Mesenchymal stem cell (in vitro differentiated cells and primary cell): ENCODE data around the gene RGMB.

ENCODE experiments used
- DNase-seq: peaks from one replicate; pipeline ENCODE4 v3.0.0-alpha.2; 2013
- H2AFZ ChIP-seq: one replicate; pipeline ENCODE4 v1.6.1; 2013; ENCODE audit warnings: low read depth, mild to moderate bottlenecking, control low read depth, inconsistent platforms, low read length, moderate library complexity
- H2AK5ac ChIP-seq: 2 replicates; pipeline ENCODE4 v1.6.1; 2013; ENCODE audit warnings: low read length, moderate library complexity, mild to moderate bottlenecking, inconsistent platforms; ENCODE audit not compliant: severe bottlenecking
- H2BK120ac ChIP-seq: one replicate; pipeline ENCODE4 v1.6.1; 2013; ENCODE audit warnings: low read depth, mild to moderate bottlenecking, inconsistent platforms, low read length, moderate library complexity
- H2BK12ac ChIP-seq, 2 experiments: one replicate each; pipeline ENCODE4 v1.6.1; 2013; ENCODE audit warnings: inconsistent platforms in 2 of 2, low read length in 2 of 2, mild to moderate bottlenecking in 2 of 2, moderate library complexity in 2 of 2, control low read depth in 1 of 2
- H2BK15ac ChIP-seq: one replicate; pipeline ENCODE4 v1.6.1; 2013; ENCODE audit warnings: mild to moderate bottlenecking, low read depth, inconsistent platforms; ENCODE audit not compliant: poor library complexity, severe bottlenecking
- H2BK5ac ChIP-seq: 2 replicates; pipeline ENCODE4 v1.6.1; 2013; ENCODE audit warnings: low read depth, mild to moderate bottlenecking, low read length, control low read depth, inconsistent platforms; ENCODE audit not compliant: poor library complexity, severe bottlenecking
- H3K14ac ChIP-seq, 2 experiments: one replicate each; pipeline ENCODE4 v1.6.1; 2013; ENCODE audit warnings: inconsistent platforms in 2 of 2, low read length in 2 of 2, control low read depth in 1 of 2, mild to moderate bottlenecking in 1 of 2, moderate library complexity in 1 of 2
- H3K18ac ChIP-seq, 2 experiments: one replicate each; pipeline ENCODE4 v1.6.1; 2013; ENCODE audit warnings: inconsistent platforms in 2 of 2, low read length in 2 of 2, control low read depth in 1 of 2, low read depth in 1 of 2, mild to moderate bottlenecking in 1 of 2
- H3K23ac ChIP-seq, 2 experiments: one replicate each; pipeline ENCODE4 v1.6.1; 2013; ENCODE audit warnings: inconsistent platforms in 2 of 2, low read length in 2 of 2, mild to moderate bottlenecking in 2 of 2, moderate library complexity in 2 of 2, control low read depth in 1 of 2
- H3K27ac ChIP-seq: 2 replicates; pipeline ENCODE4 v1.5.1; 2013; ENCODE audit warnings: mild to moderate bottlenecking, moderate library complexity, low read length, control low read depth, inconsistent platforms; ENCODE audit not compliant: poor library complexity, severe bottlenecking
- H3K27me3 ChIP-seq, 2 experiments: 2 replicates each; pipeline versions ENCODE4 v1.6.1 to v1.7.0; 2013; ENCODE audit warnings: low read length in 2 of 2, mild to moderate bottlenecking in 2 of 2, moderate library complexity in 2 of 2, control low read depth in 1 of 2, inconsistent platforms in 1 of 2; ENCODE audit not compliant: control insufficient read depth in 1 of 2, insufficient read depth in 1 of 2
- H3K36me3 ChIP-seq, 2 experiments: 2 replicates each; pipeline versions ENCODE4 v1.6.1 to v1.7.0; 2013; ENCODE audit warnings: low read length in 2 of 2, control low read depth in 1 of 2, inconsistent platforms in 1 of 2, low read depth in 1 of 2, mild to moderate bottlenecking in 1 of 2; ENCODE audit not compliant: insufficient read depth in 2 of 2, control insufficient read depth in 1 of 2
- H3K4ac ChIP-seq, 2 experiments: one replicate each; pipeline ENCODE4 v1.6.1; 2013; ENCODE audit warnings: inconsistent platforms in 2 of 2, low read length in 2 of 2, mild to moderate bottlenecking in 2 of 2, moderate library complexity in 2 of 2, control low read depth in 1 of 2, low read depth in 1 of 2
- H3K4me1 ChIP-seq: 2 replicates; pipeline ENCODE4 v1.6.1; 2013; ENCODE audit warnings: low read depth, low read length, control low read depth; ENCODE audit not compliant: control insufficient read depth, insufficient read depth
- H3K4me2 ChIP-seq: 2 replicates; pipeline ENCODE4 v1.6.1; 2013; ENCODE audit warnings: low read length, mild to moderate bottlenecking, inconsistent platforms; ENCODE audit not compliant: poor library complexity, severe bottlenecking
- H3K4me3 ChIP-seq, 2 experiments: 2 replicates each; pipeline versions ENCODE4 v1.5.1 to v1.7.0; 2013; ENCODE audit warnings: low read length in 2 of 2, mild to moderate bottlenecking in 2 of 2, control low read depth in 1 of 2, low read depth in 1 of 2; ENCODE audit not compliant: insufficient read depth in 1 of 2
- H3K79me1 ChIP-seq: replicated peaks from 2 replicates; pipeline ENCODE4 v1.6.1; 2013; ENCODE audit warnings: mild to moderate bottlenecking, control low read depth, low read length, inconsistent platforms; ENCODE audit not compliant: poor library complexity, severe bottlenecking
- H3K9ac ChIP-seq: 2 replicates; pipeline ENCODE4 v1.7.0; 2013; ENCODE audit warnings: mild to moderate bottlenecking, low read length, moderate library complexity
- H3K9me3 ChIP-seq: 2 replicates; pipeline ENCODE4 v1.7.0; 2013; ENCODE audit warnings: mild to moderate bottlenecking, low read length; ENCODE audit not compliant: control insufficient read depth
- H4K8ac ChIP-seq: one replicate; pipeline ENCODE4 v1.6.1; 2013; ENCODE audit warnings: inconsistent platforms, mild to moderate bottlenecking, low read length, moderate library complexity
- H4K91ac ChIP-seq: one replicate; pipeline ENCODE4 v1.6.1; 2013; ENCODE audit warnings: mild to moderate bottlenecking, low read length, inconsistent platforms
- WGBS: methylation state at CpG from one replicate; pipeline ENCODE4 v1.1.7; 2013; ENCODE audit warnings: mixed read lengths; 5-methylcytosine and 5-hydroxymethylcytosine counted together

RGMB gene

GRCh38 chr5:98755406-98755805, 18.1 kb upstream of the RGMB start:
- Histone ChIP-seq H4K91ac (no peak overlapping the region), H3K27me3 (no peaks in the 10 kb centered on the region), H4K8ac (no peak overlapping the region), H2BK5ac (no peak overlapping the region), H2BK15ac (no peak overlapping the region), H3K4me3 (no peak overlapping the region), H3K4me1 (no peaks in the 10 kb centered on the region), H2AFZ (no peak overlapping the region), H3K23ac (no peak overlapping the region), H3K79me1 (no peaks in the 10 kb centered on the region), H3K36me3 (no peaks in the 10 kb centered on the region), H3K9ac (no peak overlapping the region), H3K14ac (no peak overlapping the region), H2BK120ac (no peak overlapping the region), H3K27ac (no peak overlapping the region), H3K9me3 (no peaks in the 10 kb centered on the region), H2BK12ac (no peak overlapping the region), H3K4me2 (no peak overlapping the region), H3K18ac (no peak overlapping the region), H3K4ac (no peak overlapping the region), H2AK5ac (no peak overlapping the region)
- no peak for DNase-seq
- WGBS: 63% methylated on average over 2 of the region's 3 CpGs

DNA sequence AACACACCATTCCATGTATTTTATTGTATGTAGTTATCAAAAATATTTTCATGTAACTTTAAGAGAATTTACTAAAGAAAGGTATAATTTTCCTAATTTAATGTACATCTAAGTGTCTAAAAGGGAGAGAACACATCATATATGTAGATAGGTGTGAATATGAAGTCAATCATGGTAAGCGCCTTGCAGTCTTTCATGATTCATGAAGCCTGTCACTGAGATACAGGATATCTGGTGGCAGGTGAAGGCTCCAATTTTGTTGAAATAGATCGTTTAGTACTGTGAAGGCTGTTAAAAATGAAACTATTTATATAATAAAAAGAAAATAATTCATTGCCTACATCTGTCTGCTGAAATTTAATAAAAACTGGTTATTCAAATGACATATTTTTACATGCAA, 15.5 kb upstream of the RGMB start:
- Histone ChIP-seq H3K27ac (no peak overlapping the region), H3K18ac (no peak overlapping the region), H3K9me3 (peaks cover 8% of the 10 kb centered on the region), H3K27me3 (no peaks in the 10 kb centered on the region), H3K23ac (no peak overlapping the region), H2AK5ac (no peak overlapping the region), H3K36me3 (no peaks in the 10 kb centered on the region), H4K8ac (no peak overlapping the region), H3K79me1 (no peaks in the 10 kb centered on the region), H3K4me1 (no peaks in the 10 kb centered on the region), H2BK12ac (no peak overlapping the region), H2BK5ac (no peak overlapping the region), H2BK15ac (no peak overlapping the region), H3K14ac (no peak overlapping the region), H3K9ac (no peak overlapping the region), H2BK120ac (no peak overlapping the region), H3K4me3 (no peak overlapping the region), H3K4me2 (no peak overlapping the region), H4K91ac (no peak overlapping the region), H3K4ac (no peak overlapping the region), H2AFZ (no peak overlapping the region)
- WGBS: 93% methylated on average over 1 of the region's 2 CpGs
- DNase-seq: no peak

GRCh38 chr5:98763001-98763630, 10.3 kb upstream of the RGMB start:
- no peaks in the 10 kb centered on the region for H3K27me3 ChIP-seq
- no peak overlapping the region for H3K23ac ChIP-seq
- no peak overlapping the region for H3K4me2 ChIP-seq
- H2BK5ac ChIP-seq: no peak overlapping the region
- H3K36me3 ChIP-seq: no peaks in the 10 kb centered on the region
- H3K18ac ChIP-seq: no peak overlapping the region
- no peak overlapping the region for H2BK120ac ChIP-seq
- H3K27ac ChIP-seq: peak overlapping the region; percentile 90
- no peak overlapping the region for H2BK15ac ChIP-seq
- H3K14ac ChIP-seq: no peak overlapping the region
- no peak overlapping the region for H2AFZ ChIP-seq
- no peak overlapping the region for H2BK12ac ChIP-seq
- no peak overlapping the region for H4K8ac ChIP-seq
- no peaks in the 10 kb centered on the region for H3K4me1 ChIP-seq
- H3K4ac ChIP-seq: no peak overlapping the region
- H3K79me1 ChIP-seq: no peaks in the 10 kb centered on the region
- H3K4me3 ChIP-seq: no peak overlapping the region
- H3K9me3 ChIP-seq: peaks cover 8% of the 10 kb centered on the region
- no peak overlapping the region for H2AK5ac ChIP-seq
- 3% methylated on average over 5 of the region's 6 CpGs for WGBS
- peak; percentile 64 for DNase-seq
- no peak overlapping the region for H3K9ac ChIP-seq
- H4K91ac ChIP-seq: no peak overlapping the region

DNA sequence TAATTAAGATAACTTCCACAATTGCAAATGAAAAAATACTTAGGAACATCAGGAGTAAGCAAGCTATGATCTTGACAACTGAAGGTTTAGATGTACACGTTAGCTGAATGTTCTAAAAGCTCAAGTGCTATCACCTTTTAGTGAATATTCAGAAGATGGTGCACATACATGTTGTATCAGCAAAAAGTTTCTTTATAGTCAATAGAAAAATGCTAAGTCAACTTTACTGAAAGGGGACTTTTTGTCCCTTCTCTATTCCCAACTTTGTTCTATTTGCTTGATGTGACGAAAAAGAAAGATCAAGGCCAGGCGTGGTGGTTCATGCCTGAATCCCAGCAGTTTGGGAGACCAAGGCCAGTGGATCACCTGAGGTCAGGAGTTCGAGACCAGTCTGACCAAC, 7.6 kb upstream of the RGMB start:
- Histone ChIP-seq H3K4me3 (no peak overlapping the region), H4K8ac (no peak overlapping the region), H3K27me3 (no peaks in the 10 kb centered on the region), H2BK120ac (no peak overlapping the region), H3K4ac (no peak overlapping the region), H3K9ac (no peak overlapping the region), H3K4me1 (peaks cover 1% of the 10 kb centered on the region), H3K36me3 (peaks cover 0 to under 1% of the 10 kb centered on the region in 2 experiments), H4K91ac (no peak overlapping the region), H2AK5ac (no peak overlapping the region), H2BK15ac (no peak overlapping the region), H3K23ac (no peak overlapping the region), H3K27ac (no peak overlapping the region), H2BK5ac (no peak overlapping the region), H3K79me1 (no peaks in the 10 kb centered on the region), H3K4me2 (no peak overlapping the region), H3K18ac (no peak overlapping the region), H2AFZ (no peak overlapping the region), H3K9me3 (peaks cover 8% of the 10 kb centered on the region), H3K14ac (no peak overlapping the region), H2BK12ac (no peak overlapping the region)
- WGBS: 87% methylated on average over 4 of the region's 4 CpGs
- DNase-seq: no peak
